HepG2 (cell line): ENCODE measurements around the gene MLN. TPM values are rescaled to one million over a fixed set of nuclear protein-coding genes. Genes with fewer than 3 reads are reported as not detected.

Experiments
- PHF21A ChIP-seq: sonication (generic); formaldehyde crosslinking; IDR thresholded peaks from 2 replicates; pipeline ENCODE4 v1.5.0; 2020; ENCODE audit warnings: mild to moderate bottlenecking, missing genetic modification reagents
- polyA plus RNA-seq, 8 experiments: library from polyadenylated mRNA; depleted of rRNA in 3 of 8; stranded (reverse) in 7 of 8; unstranded in 1 of 8; fragments of >200 nt; fragmentation: Illumina TruSeq in 4 of 8; extraction: Trizol in 4 of 8; gene quantifications; 2 replicates each; pipeline versions ENCODE4 v1.2.1 to v1.2.3, GENCODE V29; 2011 to 2016; ENCODE audit warnings: low read depth in 4 of 8, missing spikeins in 1 of 8, mixed read lengths in 1 of 8; ENCODE audit not compliant: insufficient read depth in 1 of 8
- total RNA-seq, 5 experiments: library from RNA; depleted of rRNA; stranded (reverse); fragments of >200 nt; fragmentation: Illumina TruSeq; extraction: Trizol; gene quantifications; 2 replicates each; pipeline ENCODE4 v1.2.3, GENCODE V29; 2016; ENCODE audit warnings: low read depth in 1 of 5
- TF ChIP-seq, protein P1 (sequence below): sonication (generic); formaldehyde crosslinking; IDR thresholded peaks from 2 replicates; pipeline ENCODE4 v1.5.0; 2020; ENCODE audit warnings: mild to moderate bottlenecking, missing genetic modification reagents, borderline replicate concordance
- TF ChIP-seq, protein P2 (sequence below): sonication (generic); formaldehyde crosslinking; IDR thresholded peaks from 2 replicates; pipeline ENCODE4 v1.8.1; 2022; ENCODE audit warnings: mild to moderate bottlenecking, missing genetic modification reagents

The MLN gene
- total and polyA plus RNA-seq, 2 of the 13 experiments (the other 11 are each of a cell fraction or from before 2014, with no cell fraction given): not detected

DNA sequence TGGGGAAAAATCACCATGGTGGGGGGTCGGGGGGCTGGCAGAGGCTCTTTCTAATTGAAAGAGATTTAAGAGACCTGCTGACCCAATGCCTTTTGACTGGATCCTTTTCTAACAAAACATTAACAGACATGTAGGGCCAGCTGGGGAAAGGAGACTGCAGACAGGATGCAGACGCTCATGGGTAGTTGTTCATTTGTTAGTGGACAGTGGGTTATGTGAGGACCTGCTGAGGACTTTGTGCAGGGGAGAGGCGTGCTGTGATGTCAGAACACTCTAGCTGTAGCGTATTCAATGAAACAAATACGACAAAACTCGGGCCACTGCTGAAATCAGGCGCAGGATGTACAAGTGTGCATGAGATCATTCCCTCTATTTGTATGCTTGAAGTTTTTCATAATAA lies 58.3 kb downstream of the MLN start (continued):
- TF ChIP-seq, protein P1, sequence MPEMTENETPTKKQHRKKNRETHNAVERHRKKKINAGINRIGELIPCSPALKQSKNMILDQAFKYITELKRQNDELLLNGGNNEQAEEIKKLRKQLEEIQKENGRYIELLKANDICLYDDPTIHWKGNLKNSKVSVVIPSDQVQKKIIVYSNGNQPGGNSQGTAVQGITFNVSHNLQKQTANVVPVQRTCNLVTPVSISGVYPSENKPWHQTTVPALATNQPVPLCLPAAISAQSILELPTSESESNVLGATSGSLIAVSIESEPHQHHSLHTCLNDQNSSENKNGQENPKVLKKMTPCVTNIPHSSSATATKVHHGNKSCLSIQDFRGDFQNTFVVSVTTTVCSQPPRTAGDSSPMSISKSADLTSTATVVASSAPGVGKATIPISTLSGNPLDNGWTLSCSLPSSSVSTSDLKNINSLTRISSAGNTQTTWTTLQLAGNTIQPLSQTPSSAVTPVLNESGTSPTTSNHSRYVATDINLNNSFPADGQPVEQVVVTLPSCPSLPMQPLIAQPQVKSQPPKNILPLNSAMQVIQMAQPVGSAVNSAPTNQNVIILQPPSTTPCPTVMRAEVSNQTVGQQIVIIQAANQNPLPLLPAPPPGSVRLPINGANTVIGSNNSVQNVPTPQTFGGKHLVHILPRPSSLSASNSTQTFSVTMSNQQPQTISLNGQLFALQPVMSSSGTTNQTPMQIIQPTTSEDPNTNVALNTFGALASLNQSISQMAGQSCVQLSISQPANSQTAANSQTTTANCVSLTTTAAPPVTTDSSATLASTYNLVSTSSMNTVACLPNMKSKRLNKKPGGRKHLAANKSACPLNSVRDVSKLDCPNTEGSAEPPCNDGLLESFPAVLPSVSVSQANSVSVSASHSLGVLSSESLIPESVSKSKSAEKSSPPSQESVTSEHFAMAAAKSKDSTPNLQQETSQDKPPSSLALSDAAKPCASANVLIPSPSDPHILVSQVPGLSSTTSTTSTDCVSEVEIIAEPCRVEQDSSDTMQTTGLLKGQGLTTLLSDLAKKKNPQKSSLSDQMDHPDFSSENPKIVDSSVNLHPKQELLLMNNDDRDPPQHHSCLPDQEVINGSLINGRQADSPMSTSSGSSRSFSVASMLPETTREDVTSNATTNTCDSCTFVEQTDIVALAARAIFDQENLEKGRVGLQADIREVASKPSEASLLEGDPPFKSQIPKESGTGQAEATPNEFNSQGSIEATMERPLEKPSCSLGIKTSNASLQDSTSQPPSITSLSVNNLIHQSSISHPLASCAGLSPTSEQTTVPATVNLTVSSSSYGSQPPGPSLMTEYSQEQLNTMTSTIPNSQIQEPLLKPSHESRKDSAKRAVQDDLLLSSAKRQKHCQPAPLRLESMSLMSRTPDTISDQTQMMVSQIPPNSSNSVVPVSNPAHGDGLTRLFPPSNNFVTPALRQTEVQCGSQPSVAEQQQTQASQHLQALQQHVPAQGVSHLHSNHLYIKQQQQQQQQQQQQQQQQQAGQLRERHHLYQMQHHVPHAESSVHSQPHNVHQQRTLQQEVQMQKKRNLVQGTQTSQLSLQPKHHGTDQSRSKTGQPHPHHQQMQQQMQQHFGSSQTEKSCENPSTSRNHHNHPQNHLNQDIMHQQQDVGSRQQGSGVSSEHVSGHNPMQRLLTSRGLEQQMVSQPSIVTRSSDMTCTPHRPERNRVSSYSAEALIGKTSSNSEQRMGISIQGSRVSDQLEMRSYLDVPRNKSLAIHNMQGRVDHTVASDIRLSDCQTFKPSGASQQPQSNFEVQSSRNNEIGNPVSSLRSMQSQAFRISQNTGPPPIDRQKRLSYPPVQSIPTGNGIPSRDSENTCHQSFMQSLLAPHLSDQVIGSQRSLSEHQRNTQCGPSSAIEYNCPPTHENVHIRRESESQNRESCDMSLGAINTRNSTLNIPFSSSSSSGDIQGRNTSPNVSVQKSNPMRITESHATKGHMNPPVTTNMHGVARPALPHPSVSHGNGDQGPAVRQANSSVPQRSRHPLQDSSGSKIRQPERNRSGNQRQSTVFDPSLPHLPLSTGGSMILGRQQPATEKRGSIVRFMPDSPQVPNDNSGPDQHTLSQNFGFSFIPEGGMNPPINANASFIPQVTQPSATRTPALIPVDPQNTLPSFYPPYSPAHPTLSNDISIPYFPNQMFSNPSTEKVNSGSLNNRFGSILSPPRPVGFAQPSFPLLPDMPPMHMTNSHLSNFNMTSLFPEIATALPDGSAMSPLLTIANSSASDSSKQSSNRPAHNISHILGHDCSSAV: no peak
- no peak for TF ChIP-seq PHF21A (CRISPR knock-in tag)
- TF ChIP-seq, protein P2, sequence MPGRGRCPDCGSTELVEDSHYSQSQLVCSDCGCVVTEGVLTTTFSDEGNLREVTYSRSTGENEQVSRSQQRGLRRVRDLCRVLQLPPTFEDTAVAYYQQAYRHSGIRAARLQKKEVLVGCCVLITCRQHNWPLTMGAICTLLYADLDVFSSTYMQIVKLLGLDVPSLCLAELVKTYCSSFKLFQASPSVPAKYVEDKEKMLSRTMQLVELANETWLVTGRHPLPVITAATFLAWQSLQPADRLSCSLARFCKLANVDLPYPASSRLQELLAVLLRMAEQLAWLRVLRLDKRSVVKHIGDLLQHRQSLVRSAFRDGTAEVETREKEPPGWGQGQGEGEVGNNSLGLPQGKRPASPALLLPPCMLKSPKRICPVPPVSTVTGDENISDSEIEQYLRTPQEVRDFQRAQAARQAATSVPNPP (CRISPR knock-in tag): no peak
